Heart right ventricle (tissue), 16 donors: ENCODE measurements around the gene KRT38. TPM values are rescaled to one million over a fixed set of nuclear protein-coding genes. Genes with fewer than 3 reads are reported as not detected.

Experiments
- ATAC-seq, 8 donors: fragments of 200-7000 bp; cut with Tn5 transposase; one replicate each; pipeline ENCODE4 v1.9.1; 2020; ENCODE audit warnings: mild to moderate bottlenecking in 8 of 8, moderate library complexity in 8 of 8, moderate number of reproducible peaks in 1 of 8
- DNase-seq, 2 donors: peaks; one replicate each; pipeline ENCODE4 v3.0.0-alpha.2; 2020
- H3K27ac ChIP-seq, 10 donors: fragments of 200-600 bp; sonication (generic) in 2 of 10; one replicate each; pipeline versions ENCODE4 v1.5.0 to v1.8.0; 2020 to 2022; ENCODE audit warnings: mild to moderate bottlenecking in 3 of 10
- H3K27me3 ChIP-seq, 7 donors: fragments of 200-600 bp; one replicate each; pipeline ENCODE4 v1.8.0; 2021 to 2022; ENCODE audit warnings: mild to moderate bottlenecking in 2 of 7
- H3K36me3 ChIP-seq, 9 donors: fragments of 200-600 bp; sonication (generic) in 1 of 9; one replicate each; pipeline versions ENCODE4 v1.5.0 to v1.8.0; 2020 to 2022; ENCODE audit warnings: mild to moderate bottlenecking in 2 of 9
- H3K4me1 ChIP-seq, 9 donors: fragments of 200-600 bp; sonication (generic) in 1 of 9; one replicate each; pipeline versions ENCODE4 v1.5.0 to v1.8.0; 2020 to 2022; ENCODE audit warnings: mild to moderate bottlenecking in 4 of 9
- H3K4me3 ChIP-seq, 10 donors: fragments of 200-600 bp; sonication (generic) in 2 of 10; one replicate each; pipeline versions ENCODE4 v1.5.0 to v1.8.0; 2020 to 2022; ENCODE audit warnings: mild to moderate bottlenecking in 7 of 10, moderate library complexity in 2 of 10
- H3K9me3 ChIP-seq, 11 donors: fragments of 200-600 bp in 10 of 11; sonication (generic) in 2 of 11; one replicate each; pipeline versions ENCODE4 v1.5.0 to v1.8.0; 2013 to 2022; ENCODE audit warnings: mild to moderate bottlenecking in 2 of 11, control low read depth in 1 of 11, moderate library complexity in 1 of 11
- CTCF ChIP-seq, 9 donors: fragments of 200-600 bp; sonication (generic) in 2 of 9; IDR thresholded peaks; one replicate each; pipeline versions ENCODE4 v1.5.0 to v1.8.0; 2021 to 2022; ENCODE audit warnings: antibody characterized with exemption in 9 of 9, mild to moderate bottlenecking in 5 of 9, moderate library complexity in 1 of 9
- WGBS, 2 donors: extraction: QIAGEN DNeasy Blood & Tissue Kit; methylation state at CpG; one replicate each; pipeline ENCODE4 v1.1.7; 2013; ENCODE audit warnings: inconsistent platforms in 1 of 2; 5-methylcytosine and 5-hydroxymethylcytosine counted together
- intact Hi-C, 10 donors: fragments of 100-400 bp; cut with DNase I; formaldehyde crosslinking; loops; one replicate each; pipeline versions ENCODE4 v1.11.1 to v1.14.2; 2022
- polyA plus RNA-seq, 2 donors: library from polyadenylated mRNA; stranded (reverse); fragments of 200-250 nt; gene quantifications; one replicate each; pipeline ENCODE4 v1.2.3, GENCODE V29; 2013
- total RNA-seq, 10 donors: library from RNA; stranded (reverse); fragmentation: NEBNext Ultra II Directional in 3 of 10; extraction: Animal tissue kit (Norgen Biotek cat#: 25700) in 3 of 10; gene quantifications; one replicate each; pipeline versions ENCODE4 v1.2.1 to v1.2.4, GENCODE V29; 2021 to 2023
- donor health status: Arrhythmogenic right ventricular cardiomyopathy.
- donor health status: ischemic (EF 13 %, LVEDD 7.1; RV severe dilation, severe dysfunction).
- donor health status: healthy with polysubstance abuse.
- donor health status: DM: no; HTN: yes; CAD: no.
- donor health status: DM: no; HTN: no; CAD: no.
- donor health status: ischemic (EF 25% LVEDD 6.9; RV normal size, moderate dysfunction).
- donor health status: ischemic (EF 25% LVEDD 5.7; RV mildly dilated, moderate dysfunction).
- donor health status: healthy.
- donor health status: DM: yes; HTN: yes; CAD: no.
- donor health status: Ischemic cardiomyopathy.
- donor health status: ischemic (EF 35%, LVEDD 5.7; RV mildly dilated, moderate dysfunction).
- donor health status: nonischemic (EF 11% LVEDD 7.7; RV severe dilation, severe dysfunction).
- donor health status: DM: yes; HTN: yes; CAD: no.
- donor health status: PGD.
- donor health status: ischemic (EF 29% LVEDD 5.4; RV normal size, mild dysfunction).
- donor health status: nonischemic (EF 23%, LVEDD 6.1; RV moderate dilation, normal function).

The KRT38 gene
- total and polyA plus RNA-seq, 12 donors, result not detected

- Histone ChIP-seq H3K27me3 (peaks cover 0 to 22% (median 0%) of the 10 kb centered on the region in 7 donors), H3K4me1 (peaks cover 0 to 16% (median 12%) of the 10 kb centered on the region in 9 donors), H3K36me3 (no peaks in the 10 kb centered on the region), H3K9me3 (no peaks in the 10 kb centered on the region), H3K27ac (no peak overlapping the region), H3K4me3 (no peak overlapping the region)
- intact Hi-C loops, result loop anchor here in 1 of 10 donors (10.0 kb wide), 1 partner anchor 60 kb away; no protein-coding TSS in a partner anchor
- no peak for DNase-seq
- no peak for TF ChIP-seq CTCF (IDR thresholded peaks at IDR 0.05)
- WGBS, 2 donors, result 92 to 94% methylated on average over 10 of the region's 10 CpGs
- ATAC-seq, result no peak
Observed at GRCh38 chr17:41394254-41394996, 46.4 kb downstream of the KRT38 start.

- peak in 1 of 8 donors; percentile 40 for ATAC-seq
- no peak for DNase-seq
- H3K4me1 ChIP-seq, result peaks cover 0 to 16% (median 12%) of the 10 kb centered on the region in 9 donors
- H3K36me3 ChIP-seq, result no peaks in the 10 kb centered on the region
- intact Hi-C loops, result loop anchor here in 1 of 10 donors (10.0 kb wide), 1 partner anchor 61 kb away; no protein-coding TSS in a partner anchor
- H3K4me3 ChIP-seq, result no peak overlapping the region
- no peak overlapping the region for H3K27ac ChIP-seq
- no peak for TF ChIP-seq CTCF (IDR thresholded peaks at IDR 0.05)
- 85 to 88% methylated on average over 10 of the region's 10 CpGs for WGBS, 2 donors
- no peaks in the 10 kb centered on the region for H3K9me3 ChIP-seq
- peaks cover 0 to 22% (median 0%) of the 10 kb centered on the region in 7 donors for H3K27me3 ChIP-seq
Observed at GRCh38 chr17:41393826-41394225, 47.0 kb downstream of the KRT38 start.

GRCh38 chr17:41393294-41393693 lies 47.5 kb downstream of the KRT38 start:
- no peaks in the 10 kb centered on the region for H3K9me3 ChIP-seq
- peak overlapping the region in 1 of 10 donors; percentile 22 for H3K27ac ChIP-seq
- H3K4me1 ChIP-seq, result peaks cover 0 to 16% (median 12%) of the 10 kb centered on the region in 9 donors
- intact Hi-C loops, result loop anchor here in 1 of 10 donors (10.0 kb wide), 1 partner anchor 62 kb away; no protein-coding TSS in a partner anchor
- no peak for TF ChIP-seq CTCF (IDR thresholded peaks at IDR 0.05)
- H3K27me3 ChIP-seq, result peaks cover 0 to 18% (median 0%) of the 10 kb centered on the region in 7 donors
- no peak overlapping the region for H3K4me3 ChIP-seq
- WGBS, 2 donors, result 22 to 33% methylated on average over 5 of the region's 5 CpGs
- H3K36me3 ChIP-seq, result no peaks in the 10 kb centered on the region
- DNase-seq, result peak; percentile 29 to 35
- peak; percentile 75 to 97 (median 92) for ATAC-seq

GRCh38 chr17:41392278-41392677 lies 48.5 kb downstream of the KRT38 start:
- no peaks in the 10 kb centered on the region for H3K36me3 ChIP-seq
- no peak overlapping the region for H3K4me3 ChIP-seq
- H3K27me3 ChIP-seq, result peaks cover 0 to 16% (median 0%) of the 10 kb centered on the region in 7 donors
- intact Hi-C loops, result loop anchor here in 1 of 10 donors (10.0 kb wide), 1 partner anchor 63 kb away; no protein-coding TSS in a partner anchor
- H3K4me1 ChIP-seq, result peaks cover 0 to 16% (median 12%) of the 10 kb centered on the region in 9 donors
- ATAC-seq, result no peak
- peaks cover 0 to 7% (median under 1%) of the 10 kb centered on the region in 11 donors for H3K9me3 ChIP-seq
- no peak for DNase-seq
- H3K27ac ChIP-seq, result no peak overlapping the region
- WGBS, 2 donors, result 91 to 93% methylated on average over 1 of the region's 1 CpG
- TF ChIP-seq CTCF (IDR thresholded peaks at IDR 0.05), result no peak
